GM12878 (cell line): ENCODE data around the gene CANT1. TPM values are rescaled to one million over a fixed set of nuclear protein-coding genes. Genes with fewer than 3 reads are reported as not detected.

Experiments
- ATAC-seq: fragments of 200-7000 bp; cut with Tn5 transposase; 3 replicates; pipeline ENCODE4 v1.9.1; 2020; ENCODE audit warnings: mild to moderate bottlenecking, moderate library complexity
- BruUV-seq: library from RNA; stranded (reverse); fragments of 400-500 nt; replicated peaks from 2 replicates; lab custom pipeline; 2021; lab: Mats Ljungman, UMichigan
- CTCF ChIA-PET: fragments of 300-600 bp; sonication (Branson Sonifier 250); formaldehyde crosslinking; extraction: SDS; loops from one replicate; lab custom pipeline; 2021; ENCODE audit warnings: inconsistent platforms; lab: Yijun Ruan, JAX
- POLR2A ChIA-PET: fragments of 350-600 bp; formaldehyde crosslinking; extraction: SDS; loops from one replicate; lab custom pipeline; 2021; ENCODE audit warnings: inconsistent platforms; lab: Charles Lee
- RAD21 ChIA-PET: fragments of 300-600 bp; sonication (Branson Sonifier 250); formaldehyde crosslinking; loops from one replicate; lab custom pipeline; 2023; ENCODE audit warnings: antibody characterized with exemption; ENCODE audit not compliant: unreplicated experiment; lab: Charles Lee
- SMC1A ChIA-PET: fragments of 300-600 bp; sonication (Branson Sonifier 250); formaldehyde crosslinking; loops from one replicate; lab custom pipeline; 2023; ENCODE audit not compliant: unreplicated experiment, uncharacterized antibody; lab: Charles Lee
- DNase-seq: peaks from one replicate; pipeline ENCODE4 v3.0.0-alpha.2; 2011; ENCODE audit warnings: low read depth, low spot score
- FAIRE-seq: peaks from 3 replicates; lab custom pipeline; 2011; peaks lifted over from hg19 to GRCh38; lab: Jason Lieb, UNC
- H2AFZ ChIP-seq: 2 replicates; pipeline ENCODE4 v1.6.0; 2011; ENCODE audit warnings: low read depth, low read length, control low read depth; ENCODE audit not compliant: control insufficient read depth
- H3K27ac ChIP-seq: 2 replicates; pipeline ENCODE4 v1.5.1; 2011; ENCODE audit warnings: control low read depth; ENCODE audit not compliant: control insufficient read depth, insufficient read depth
- H3K27me3 ChIP-seq, 2 experiments: replicated peaks in 1 of 2; 2 replicates each; pipeline versions ENCODE4 v1.6.0 to v1.6.1; 2011; ENCODE audit warnings: low read length in 1 of 2; ENCODE audit not compliant: control insufficient read depth in 2 of 2, insufficient read depth in 2 of 2
- H3K36me3 ChIP-seq, 2 experiments: 2 replicates each; pipeline ENCODE4 v1.5.1; 2011; ENCODE audit warnings: low read length in 1 of 2; ENCODE audit not compliant: control insufficient read depth in 2 of 2, insufficient read depth in 2 of 2
- H3K4me1 ChIP-seq: 2 replicates; pipeline ENCODE4 v1.6.1; 2011; ENCODE audit warnings: mild to moderate bottlenecking, low read length, moderate library complexity, mixed read lengths; ENCODE audit not compliant: control insufficient read depth, insufficient read depth
- H3K4me2 ChIP-seq: 2 replicates; pipeline ENCODE4 v1.6.0; 2011; ENCODE audit warnings: control low read depth; ENCODE audit not compliant: control insufficient read depth, insufficient read depth
- H3K4me3 ChIP-seq: fragments of 200-600 bp; sonication (generic); 2 replicates; pipeline ENCODE4 v1.5.1; 2016
- H3K79me2 ChIP-seq: 2 replicates; pipeline ENCODE4 v1.6.0; 2011; ENCODE audit warnings: low read length; ENCODE audit not compliant: control insufficient read depth, insufficient read depth
- H3K9ac ChIP-seq: 2 replicates; pipeline ENCODE4 v1.8.0; 2011; ENCODE audit warnings: low read length, control low read depth, mixed read lengths; ENCODE audit not compliant: control insufficient read depth, insufficient read depth
- H3K9me3 ChIP-seq: replicated peaks from 3 replicates; pipeline ENCODE4 v1.5.1; 2011; ENCODE audit warnings: mild to moderate bottlenecking, low read length; ENCODE audit not compliant: control insufficient read depth, insufficient read depth
- H4K20me1 ChIP-seq: 2 replicates; pipeline ENCODE4 v1.6.0; 2011; ENCODE audit not compliant: control insufficient read depth, insufficient read depth
- ELK1 ChIP-seq: IDR thresholded peaks from 2 replicates; pipeline ENCODE4 v1.6.1; 2012; ENCODE audit warnings: low read depth, low read length, improper control_type of control experiment
- ETV6 ChIP-seq, 2 experiments: fragments of 450-650 bp in 1 of 2; IDR thresholded peaks in 1 of 2; conservative IDR thresholded peaks in 1 of 2; 2 replicates each; pipeline ENCODE4 v1.6.1; 2014; ENCODE audit warnings: antibody characterized with exemption in 1 of 2, borderline replicate concordance in 1 of 2, low read depth in 1 of 2, mild to moderate bottlenecking in 1 of 2, moderate library complexity in 1 of 2
- MEF2A ChIP-seq: IDR thresholded peaks from 2 replicates; pipeline ENCODE4 v1.6.1; 2011; ENCODE audit warnings: low read depth, mild to moderate bottlenecking, low read length, moderate library complexity; ENCODE audit not compliant: insufficient read depth
- MTA3 ChIP-seq: IDR thresholded peaks from 2 replicates; pipeline ENCODE4 v1.6.1; 2012; ENCODE audit warnings: low read length, inconsistent platforms, borderline replicate concordance
- POLR2A ChIP-seq: IDR thresholded peaks from 2 replicates; pipeline ENCODE4 v1.6.1; 2011; ENCODE audit warnings: low read depth, mild to moderate bottlenecking, low read length
- WGBS: methylation state at CpG from one replicate; pipeline ENCODE4 v1.1.6; 2016; ENCODE audit warnings: low lambda C conversion rate; ENCODE audit not compliant: insufficient replicate concordance, insufficient coverage; ENCODE audit errors: missing lambda C conversion rate; 5-methylcytosine and 5-hydroxymethylcytosine counted together
- in situ Hi-C: fragments of 300-500 bp; cut with MboI; formaldehyde crosslinking; loops from 9 replicates; pipeline ENCODE4 v1.14.3; 2018; ENCODE audit warnings: mixed read lengths
- intact Hi-C: fragments of 100-400 bp; cut with micrococcal nuclease; formaldehyde crosslinking; loops from one replicate; pipeline ENCODE4 v1.14.2; 2022; ENCODE audit not compliant: unreplicated experiment
- polyA plus RNA-seq, 11 experiments: library from polyadenylated mRNA; depleted of rRNA in 4 of 11; unstranded in 6 of 11; stranded (reverse) in 5 of 11; fragments of >200 nt; fragmentation: Nextera tagmentation in 4 of 11; fragmentation: Illumina TruSeq in 1 of 11; extraction: Ambion mirVana in 4 of 11; extraction: Trizol in 1 of 11; gene quantifications; 1 replicate in 1 of 11; 2 replicates in 10 of 11; pipeline versions ENCODE4 v1.2.1 to v1.2.3, GENCODE V29; 2011 to 2016; ENCODE audit warnings: inconsistent platforms in 2 of 11, missing spikeins in 2 of 11, low read depth in 1 of 11
- total RNA-seq, 4 experiments: library from RNA; depleted of rRNA in 3 of 4; stranded (reverse); fragments of >200 nt in 3 of 4; fragmentation: Illumina TruSeq in 1 of 4; extraction: Trizol in 1 of 4; gene quantifications; 2 replicates each; pipeline versions ENCODE4 v1.2.1 to v1.2.3, GENCODE V29; 2013 to 2021

The CANT1 gene
- total and polyA plus RNA-seq, 10 of the 15 experiments (the other 5 are each of a cell fraction or from before 2014, with no cell fraction given), result 2.2 to 59.2 (median 20.2) TPM

- ChIA-PET RAD21 (no interaction called here), SMC1A (no interaction called here), POLR2A (no interaction called here), CTCF (interaction anchor here (0.8 to 1.0 kb wide), 3 partner anchors 12 to 393 kb away, joined by 3 read pairs; no protein-coding TSS in a partner anchor)
- TF ChIP-seq POLR2A (peak; percentile 5; the same call in 1 of the 2 replicates), MTA3 (no peak), ELK1 (no peak), ETV6 (conservative IDR thresholded peaks at IDR 0.05 in 1 of 2, IDR thresholded peaks at IDR 0.05 in 1 of 2; ENCODE audit: borderline replicate concordance in 1 of 2, low read depth in 1 of 2) (no peak), MEF2A (no peak)
- Histone ChIP-seq H3K79me2 (peaks cover 35% of the 10 kb centered on the region), H3K9me3 (no peaks in the 10 kb centered on the region), H3K36me3 (no peaks in the 10 kb centered on the region; a peak in 1 of 4 replicates), H3K27ac (no peak overlapping the region), H4K20me1 (no peaks in the 10 kb centered on the region; the same call in 1 of the 2 replicates), H3K4me3 (peak overlapping the region; percentile 99), H3K4me1 (peaks cover 8% of the 10 kb centered on the region), H3K9ac (no peak overlapping the region), H3K4me2 (peak overlapping the region; percentile 95), H3K27me3 (no peaks in the 10 kb centered on the region; a peak in 1 of 4 replicates), H2AFZ (no peak overlapping the region)
- no peak for FAIRE-seq
- WGBS, result 86% methylated on average over 21 of the region's 21 CpGs
- intact Hi-C loops (no loop called here), in situ Hi-C loops (no loop called here)
- BruUV-seq, result no TSS peak
- no peak for ATAC-seq
- no peak for DNase-seq
Measured at GRCh38 chr17:79007504-79008381, 1.8 kb downstream of the CANT1 start.
